ENCODE data around the gene ANKRD27. TPM values are rescaled to one million over a fixed set of nuclear protein-coding genes. Genes with fewer than 3 reads are reported as not detected.
A peak's percentile ranks its signal among the peaks of the same experiment; 100 is the strongest.

The ANKRD27 gene
- total RNA-seq, 1 donor from 2014 or later = 44.5 TPM

- no peak for DNase-seq
Observed at GRCh38 chr19:32688311-32688710, 13.3 kb upstream of the ANKRD27 start.

GRCh38 chr19:32687681-32688080, 12.7 kb upstream of the ANKRD27 start:
- intact Hi-C loops (cut with DNase I) = no loop called here
- no peak for TF ChIP-seq CTCF (IDR thresholded peaks at IDR 0.05)
- H3K36me3 ChIP-seq = no peaks in the 10 kb centered on the region
- no peaks in the 10 kb centered on the region for H3K9me3 ChIP-seq
- no peak overlapping the region for H3K27ac ChIP-seq
- peaks cover 21% of the 10 kb centered on the region for H3K4me1 ChIP-seq
- DNase-seq (no peak), ATAC-seq (no peak)
- H3K4me3 ChIP-seq = no peak overlapping the region
- no peaks in the 10 kb centered on the region for H3K27me3 ChIP-seq (ENCODE audit: low read depth)

More at GRCh38 chr19:32688311-32688710, 13.3 kb upstream of the ANKRD27 start:
- no peak overlapping the region for H3K4me3 ChIP-seq
- no peaks in the 10 kb centered on the region for H3K36me3 ChIP-seq
- TF ChIP-seq CTCF (IDR thresholded peaks at IDR 0.05) = no peak
- intact Hi-C loops (cut with DNase I) = no loop called here
- ATAC-seq = no peak
- H3K27me3 ChIP-seq (ENCODE audit: low read depth) = no peaks in the 10 kb centered on the region
- H3K27ac ChIP-seq = no peak overlapping the region
- H3K9me3 ChIP-seq = no peaks in the 10 kb centered on the region
- peaks cover 27% of the 10 kb centered on the region for H3K4me1 ChIP-seq

GRCh38 chr19:32686847-32687475, 12.0 kb upstream of the ANKRD27 start:
- intact Hi-C loops (cut with DNase I) = no loop called here
- H3K27me3 ChIP-seq (ENCODE audit: low read depth) = no peaks in the 10 kb centered on the region
- no peak overlapping the region for H3K27ac ChIP-seq

GRCh38 chr19:32682317-32682716, 7.3 kb upstream of the ANKRD27 start:
- TF ChIP-seq CTCF (IDR thresholded peaks at IDR 0.05) = no peak
- peak overlapping the region; percentile 2 for H3K27ac ChIP-seq

More at GRCh38 chr19:32686847-32687475, 12.0 kb upstream of the ANKRD27 start:
- no peak for ATAC-seq
- no peak overlapping the region for H3K4me3 ChIP-seq
- TF ChIP-seq CTCF (IDR thresholded peaks at IDR 0.05) = no peak
- no peak for DNase-seq
- H3K4me1 ChIP-seq = peaks cover 19% of the 10 kb centered on the region
- H3K9me3 ChIP-seq = no peaks in the 10 kb centered on the region
- H3K36me3 ChIP-seq = no peaks in the 10 kb centered on the region

GRCh38 chr19:32680986-32681385, 6.0 kb upstream of the ANKRD27 start:
- H3K9me3 ChIP-seq = no peaks in the 10 kb centered on the region
- DNase-seq (no peak), ATAC-seq (no peak)
- intact Hi-C loops (cut with DNase I) = no loop called here
- H3K4me1 ChIP-seq = peaks cover 3% of the 10 kb centered on the region
- H3K27me3 ChIP-seq (ENCODE audit: low read depth) = peaks cover 18% of the 10 kb centered on the region
- no peak for TF ChIP-seq CTCF (IDR thresholded peaks at IDR 0.05)
- H3K4me3 ChIP-seq = no peak overlapping the region
- no peak overlapping the region for H3K27ac ChIP-seq
- H3K36me3 ChIP-seq = no peaks in the 10 kb centered on the region

More at GRCh38 chr19:32682317-32682716, 7.3 kb upstream of the ANKRD27 start:
- intact Hi-C loops (cut with DNase I) = no loop called here
- H3K4me3 ChIP-seq = no peak overlapping the region
- H3K36me3 ChIP-seq = no peaks in the 10 kb centered on the region
- ATAC-seq (peak; percentile 65 to 78), DNase-seq (no peak)
- no peaks in the 10 kb centered on the region for H3K9me3 ChIP-seq
- no peaks in the 10 kb centered on the region for H3K4me1 ChIP-seq
- peaks cover 5% of the 10 kb centered on the region for H3K27me3 ChIP-seq (ENCODE audit: low read depth)
